Ascending aorta (tissue), 2 donors: ENCODE results near the gene CNTNAP2. TPM values are rescaled to one million over a fixed set of nuclear protein-coding genes. Genes with fewer than 3 reads are reported as not detected.

Experiments used
- DNase-seq, 2 donors: peaks; one replicate each; pipeline ENCODE4 v3.0.0-alpha.2; 2019; ENCODE audit warnings: low spot score in 2 of 2
- H3K27ac ChIP-seq, 2 donors: fragments of 200-600 bp; sonication (generic); one replicate each; pipeline ENCODE4 v1.5.1; 2016 to 2017; ENCODE audit warnings: mild to moderate bottlenecking in 1 of 2
- H3K27me3 ChIP-seq: fragments of 200-600 bp; sonication (generic); one replicate; pipeline ENCODE4 v1.5.1; 2017
- H3K36me3 ChIP-seq, 2 donors: fragments of 200-600 bp; sonication (generic); one replicate each; pipeline ENCODE4 v1.5.1; 2016
- H3K4me1 ChIP-seq, 2 donors: fragments of 200-600 bp; sonication (generic); one replicate each; pipeline ENCODE4 v1.5.1; 2016 to 2017; ENCODE audit warnings: mild to moderate bottlenecking in 1 of 2
- H3K4me3 ChIP-seq, 2 donors: fragments of 200-600 bp; sonication (generic); one replicate each; pipeline ENCODE4 v1.5.1; 2016 to 2017; ENCODE audit warnings: mild to moderate bottlenecking in 1 of 2
- H3K9me3 ChIP-seq, 2 donors: fragments of 200-600 bp; sonication (generic); one replicate each; pipeline ENCODE4 v1.5.1; 2016
- intact Hi-C: fragments of 100-400 bp; cut with DNase I; formaldehyde crosslinking; loops from one replicate; pipeline ENCODE4 v1.15.1; 2023
- total RNA-seq: library from RNA; depleted of rRNA; stranded (reverse); fragments of >200 nt; gene quantifications from one replicate; pipeline ENCODE4 v1.1.0, GENCODE V29; 2016
- TF ChIP-seq, protein P1 (sequence below), 3 experiments: fragments of 200-600 bp in 2 of 3; fragments of 450-650 bp in 1 of 3; sonication (generic) in 2 of 3; IDR thresholded peaks; one replicate each; pipeline ENCODE4 v1.5.1; 2016 to 2019; ENCODE audit warnings: antibody characterized with exemption in 3 of 3, mild to moderate bottlenecking in 1 of 3, moderate library complexity in 1 of 3

CNTNAP2 gene
- total RNA-seq, 1 donor from 2014 or later: not detected

DNA sequence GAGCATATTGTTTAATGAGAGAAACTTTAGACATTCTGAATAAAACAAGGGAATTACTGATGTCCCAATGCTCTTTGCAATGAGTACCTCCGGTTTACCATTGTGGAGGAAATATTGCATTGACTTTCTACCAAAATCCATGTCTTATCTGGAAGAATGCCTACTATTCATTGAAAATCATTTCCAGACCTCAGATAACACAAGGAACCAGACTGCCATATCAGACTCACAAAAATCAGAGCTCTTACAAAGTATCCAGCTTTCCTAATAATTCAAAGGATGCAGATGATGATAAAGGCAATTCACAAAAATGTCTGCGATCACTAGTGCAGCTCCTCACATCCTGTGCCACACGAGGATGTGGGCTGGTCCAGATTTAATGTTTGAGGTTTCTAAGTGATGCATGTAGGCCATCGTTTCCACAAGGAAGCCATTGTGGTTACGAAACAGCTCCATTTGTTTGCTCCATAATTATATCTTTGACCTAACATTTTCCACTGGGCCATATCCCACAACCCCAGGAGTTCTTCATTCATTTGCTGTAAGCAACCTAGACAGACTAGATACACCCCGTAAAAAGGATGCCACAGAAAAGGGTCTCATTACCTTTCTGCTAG lies 1642.8 kb downstream of the CNTNAP2 start:
- H3K27ac ChIP-seq: no peak overlapping the region
- no peaks in the 10 kb centered on the region for H3K4me1 ChIP-seq
- H3K27me3 ChIP-seq: no peaks in the 10 kb centered on the region
- no peaks in the 10 kb centered on the region for H3K36me3 ChIP-seq
- H3K4me3 ChIP-seq: no peak overlapping the region
- no peaks in the 10 kb centered on the region for H3K9me3 ChIP-seq
- no peak for DNase-seq
- TF ChIP-seq, protein P1, sequence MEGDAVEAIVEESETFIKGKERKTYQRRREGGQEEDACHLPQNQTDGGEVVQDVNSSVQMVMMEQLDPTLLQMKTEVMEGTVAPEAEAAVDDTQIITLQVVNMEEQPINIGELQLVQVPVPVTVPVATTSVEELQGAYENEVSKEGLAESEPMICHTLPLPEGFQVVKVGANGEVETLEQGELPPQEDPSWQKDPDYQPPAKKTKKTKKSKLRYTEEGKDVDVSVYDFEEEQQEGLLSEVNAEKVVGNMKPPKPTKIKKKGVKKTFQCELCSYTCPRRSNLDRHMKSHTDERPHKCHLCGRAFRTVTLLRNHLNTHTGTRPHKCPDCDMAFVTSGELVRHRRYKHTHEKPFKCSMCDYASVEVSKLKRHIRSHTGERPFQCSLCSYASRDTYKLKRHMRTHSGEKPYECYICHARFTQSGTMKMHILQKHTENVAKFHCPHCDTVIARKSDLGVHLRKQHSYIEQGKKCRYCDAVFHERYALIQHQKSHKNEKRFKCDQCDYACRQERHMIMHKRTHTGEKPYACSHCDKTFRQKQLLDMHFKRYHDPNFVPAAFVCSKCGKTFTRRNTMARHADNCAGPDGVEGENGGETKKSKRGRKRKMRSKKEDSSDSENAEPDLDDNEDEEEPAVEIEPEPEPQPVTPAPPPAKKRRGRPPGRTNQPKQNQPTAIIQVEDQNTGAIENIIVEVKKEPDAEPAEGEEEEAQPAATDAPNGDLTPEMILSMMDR (IDR thresholded peaks at IDR 0.05): no peak
- intact Hi-C loops: no loop called here

DNA sequence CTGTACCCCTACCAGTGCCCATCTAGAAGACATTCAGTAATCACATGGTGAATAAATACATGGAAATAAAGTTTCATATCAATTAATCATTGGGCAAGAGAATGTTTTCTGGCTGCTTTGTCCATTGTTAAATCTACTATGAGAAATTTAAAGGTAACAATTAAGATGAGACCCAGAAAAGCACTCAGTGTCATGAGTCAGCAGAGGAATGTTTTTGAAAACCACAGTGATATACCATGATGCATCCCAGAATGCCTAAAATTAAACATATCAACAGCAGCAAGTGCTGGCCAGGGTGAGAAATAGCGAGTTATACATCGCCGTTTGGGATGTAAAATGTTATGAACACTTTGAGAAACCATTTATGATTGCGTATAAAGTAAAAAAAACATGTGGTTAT lies 1648.7 kb downstream of the CNTNAP2 start:
- intact Hi-C loops: no loop called here
- H3K4me3 ChIP-seq: no peak overlapping the region
- H3K27me3 ChIP-seq: no peaks in the 10 kb centered on the region
- H3K36me3 ChIP-seq: no peaks in the 10 kb centered on the region
- DNase-seq: no peak
- H3K4me1 ChIP-seq: no peaks in the 10 kb centered on the region
- no peak overlapping the region for H3K27ac ChIP-seq
- TF ChIP-seq, protein P1 (IDR thresholded peaks at IDR 0.05): no peak
- no peaks in the 10 kb centered on the region for H3K9me3 ChIP-seq

DNA sequence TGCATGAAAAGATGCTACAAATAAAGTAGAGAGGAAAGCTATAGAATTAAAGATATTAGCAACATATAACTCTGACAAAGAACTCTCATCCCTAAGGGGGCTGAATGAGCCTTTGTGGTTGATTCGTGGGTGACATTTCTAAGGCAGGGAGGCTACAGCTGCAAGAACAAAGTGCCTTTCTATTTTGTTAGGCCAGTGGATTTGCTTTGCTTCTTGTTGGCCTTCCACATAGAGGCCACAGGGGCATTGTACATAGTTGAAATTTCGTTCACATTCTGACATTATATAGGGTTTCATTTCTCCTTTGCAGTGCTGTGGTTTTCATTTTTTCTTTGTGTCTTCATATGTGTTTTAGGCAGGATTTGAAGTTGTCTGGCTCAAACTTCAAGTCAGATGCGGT lies 1654.7 kb downstream of the CNTNAP2 start:
- Histone ChIP-seq H3K27me3 (no peaks in the 10 kb centered on the region), H3K36me3 (no peaks in the 10 kb centered on the region), H3K9me3 (no peaks in the 10 kb centered on the region), H3K4me1 (no peaks in the 10 kb centered on the region), H3K27ac (no peak overlapping the region), H3K4me3 (no peak overlapping the region)
- TF ChIP-seq, protein P1 (IDR thresholded peaks at IDR 0.05): no peak
- DNase-seq: no peak
- intact Hi-C loops: no loop called here

DNA sequence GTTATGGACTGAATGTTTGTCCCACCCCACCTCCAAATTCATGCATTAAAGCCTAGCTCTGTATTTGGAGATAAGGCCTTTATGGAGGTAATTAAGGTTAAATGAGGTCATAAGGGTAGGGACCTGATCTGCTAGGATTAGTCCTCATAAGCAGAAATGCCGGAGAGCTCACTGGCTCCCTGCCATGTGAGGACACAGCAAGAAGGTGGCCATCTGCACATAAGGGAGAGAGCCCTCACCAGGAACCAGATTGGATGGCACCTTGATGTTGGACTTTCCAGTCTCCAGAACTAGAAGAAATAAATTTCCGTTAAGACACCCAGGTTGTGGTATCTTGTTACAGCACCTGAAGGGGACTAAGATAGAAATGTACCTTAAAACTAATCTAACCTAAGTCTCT lies 1657.9 kb downstream of the CNTNAP2 start:
- H3K36me3 ChIP-seq: no peaks in the 10 kb centered on the region
- intact Hi-C loops: no loop called here
- DNase-seq: no peak
- no peak overlapping the region for H3K27ac ChIP-seq
- H3K4me3 ChIP-seq: no peak overlapping the region
- H3K4me1 ChIP-seq: no peaks in the 10 kb centered on the region
- no peaks in the 10 kb centered on the region for H3K27me3 ChIP-seq
- TF ChIP-seq, protein P1 (IDR thresholded peaks at IDR 0.05): no peak
- H3K9me3 ChIP-seq: no peaks in the 10 kb centered on the region

DNA sequence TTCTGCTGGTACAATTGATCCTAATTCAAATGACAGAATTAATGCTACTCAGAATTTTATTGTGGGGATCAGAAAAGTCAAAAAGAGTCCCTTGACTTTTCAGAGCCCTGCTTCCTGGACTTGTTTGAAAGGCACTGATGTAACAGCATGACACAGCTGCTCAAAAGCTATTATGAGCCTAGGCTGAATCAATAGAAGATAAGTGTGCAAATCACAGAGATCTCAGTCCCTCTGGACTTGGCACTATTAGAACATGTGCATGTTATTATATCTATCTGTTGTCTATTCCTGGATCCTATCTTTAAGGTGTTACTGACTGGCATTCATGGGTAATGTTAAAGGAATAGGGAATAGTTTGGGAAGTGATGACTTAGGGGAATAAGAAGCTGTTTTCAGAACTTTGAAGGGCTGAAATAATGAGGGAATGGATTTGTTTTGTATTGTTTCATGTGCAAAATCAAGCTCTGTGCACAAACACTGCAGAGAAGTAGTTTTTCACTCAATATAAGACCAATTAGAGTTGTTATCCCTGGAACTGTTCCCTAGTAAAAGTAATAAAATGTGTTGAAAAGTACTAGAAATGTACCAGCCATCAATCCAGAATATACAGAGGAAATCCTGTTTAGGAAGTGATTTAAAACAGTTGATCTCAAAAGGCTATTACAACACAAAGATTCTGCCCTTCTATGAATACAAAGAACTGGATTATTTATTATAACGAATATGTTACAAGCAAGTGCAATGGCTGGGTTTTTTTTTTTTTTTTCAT lies 1659.1 kb downstream of the CNTNAP2 start:
- no peak for DNase-seq
- Histone ChIP-seq H3K4me1 (no peaks in the 10 kb centered on the region), H3K36me3 (no peaks in the 10 kb centered on the region), H3K9me3 (no peaks in the 10 kb centered on the region), H3K27ac (no peak overlapping the region), H3K27me3 (no peaks in the 10 kb centered on the region), H3K4me3 (no peak overlapping the region)
- TF ChIP-seq, protein P1 (IDR thresholded peaks at IDR 0.05): no peak
- intact Hi-C loops: no loop called here
